NCI-H1092 treated with DMSO at 0.1 percent for 48 hours (cell line): ENCODE data around the gene SRPK1.
"Not testable (repeated sequence)": the region's sequence is repeated elsewhere in the genome, so short reads cannot be mapped to it uniquely, and the experiment has no call there.

Source experiments
- DNase-seq: peaks from one replicate; lab custom pipeline; 2025; lab: John Stamatoyannopoulos, UW

Gene SRPK1

DNA sequence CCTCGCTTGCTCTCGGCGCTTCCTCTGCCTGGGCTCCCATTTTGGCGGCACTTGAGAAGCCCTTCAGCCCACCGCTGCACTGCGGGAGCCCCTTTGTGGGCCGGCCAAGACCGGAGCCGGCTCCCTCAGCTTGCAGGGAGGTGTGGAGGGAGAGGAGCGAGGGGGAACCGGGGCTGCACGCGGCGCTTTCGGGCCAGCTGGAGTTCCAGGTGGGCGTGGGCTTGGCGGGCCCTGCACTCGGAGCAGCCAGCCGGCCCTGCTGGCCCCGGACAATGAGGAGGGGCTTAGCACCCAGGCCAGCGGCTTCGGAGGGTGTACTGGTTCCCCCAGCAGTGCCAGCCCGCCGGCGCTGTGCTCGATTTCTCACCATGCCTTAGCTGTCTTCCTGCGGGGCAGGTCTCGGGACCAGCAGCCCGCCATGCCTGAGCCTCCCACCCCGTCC lies 10.2 kb upstream of the SRPK1 start:
- DNase-seq: peak; percentile 12

DNA sequence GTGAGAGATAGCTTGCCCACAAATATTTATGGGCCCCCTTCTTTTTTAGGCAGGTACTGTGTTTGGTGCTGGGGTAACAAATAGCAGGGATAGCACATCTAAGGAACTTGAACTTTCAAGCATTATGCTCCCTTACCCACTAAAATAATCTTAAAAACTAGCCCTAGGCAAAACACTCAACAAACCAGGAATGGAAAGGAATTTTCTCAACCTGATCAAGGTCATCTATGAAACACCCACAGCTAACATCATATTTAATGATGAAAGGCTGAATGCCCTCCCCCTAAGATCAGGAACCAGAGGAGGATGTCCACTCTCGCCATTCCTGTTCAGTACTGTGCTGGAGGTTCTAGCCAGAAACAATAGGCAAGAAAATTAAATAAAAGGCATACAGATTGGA lies 8.7 kb upstream of the SRPK1 start:
- no peak for DNase-seq

DNA sequence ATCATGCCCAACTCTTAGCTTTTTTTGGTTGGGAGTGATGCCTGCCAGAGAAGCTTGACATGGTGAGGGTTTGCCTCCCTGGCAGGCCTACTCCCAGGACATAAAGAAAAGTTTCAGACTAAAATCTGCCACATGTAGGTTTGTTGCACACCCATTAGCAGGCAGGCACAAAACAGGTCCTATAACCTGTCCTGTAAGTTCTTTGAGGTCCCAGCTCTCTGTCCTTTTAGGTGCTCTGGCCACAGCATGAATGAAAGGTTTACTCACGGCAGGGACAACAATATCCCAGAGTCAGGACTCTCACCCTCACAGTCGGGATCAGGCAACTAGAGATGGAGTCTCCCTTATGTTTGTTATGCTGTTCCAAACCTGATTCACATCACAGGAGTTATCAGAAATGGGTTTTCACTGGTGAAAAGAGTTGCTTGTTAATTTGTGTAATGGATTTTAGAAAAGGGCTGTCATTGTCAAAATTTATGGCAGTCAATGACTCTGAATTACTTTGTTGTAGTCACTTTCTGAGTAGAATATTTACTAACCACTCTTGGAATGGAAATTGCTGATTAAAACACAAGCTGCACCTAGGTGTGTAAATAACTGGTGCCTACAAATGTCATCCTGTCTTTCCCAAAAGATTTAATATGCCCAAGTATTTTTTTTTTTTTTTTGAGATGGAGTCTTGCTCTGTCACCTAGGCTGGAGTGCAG lies 5.8 kb upstream of the SRPK1 start:
- no peak for DNase-seq

GRCh38 chr6:35925961-35926360 lies 5.1 kb upstream of the SRPK1 start:
- no peak for DNase-seq

- no peak for DNase-seq
Observed at GRCh38 chr6:35924146-35924545, 3.2 kb upstream of the SRPK1 start.

DNA sequence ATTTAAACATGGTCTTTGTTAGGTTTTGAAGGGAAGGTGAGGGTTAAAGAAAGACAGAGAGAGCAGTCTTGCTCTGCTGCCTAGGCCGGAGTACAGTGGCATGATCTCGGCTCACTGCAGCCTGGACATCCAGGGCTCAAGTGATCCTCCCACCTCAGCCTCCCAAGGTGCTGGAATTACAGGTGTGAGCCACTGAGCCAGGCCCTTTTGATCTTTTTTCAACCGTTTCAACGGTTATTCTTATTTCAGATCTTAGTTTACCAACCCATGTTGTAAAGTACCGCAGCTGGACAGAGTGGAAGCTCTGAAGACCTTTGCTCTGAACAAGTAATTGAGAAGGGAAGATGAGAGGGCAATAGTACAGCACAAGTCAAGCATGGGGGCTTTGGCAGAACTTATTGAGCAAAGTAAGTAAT lies 1.2 kb upstream of the SRPK1 start:
- no peak for DNase-seq

DNA sequence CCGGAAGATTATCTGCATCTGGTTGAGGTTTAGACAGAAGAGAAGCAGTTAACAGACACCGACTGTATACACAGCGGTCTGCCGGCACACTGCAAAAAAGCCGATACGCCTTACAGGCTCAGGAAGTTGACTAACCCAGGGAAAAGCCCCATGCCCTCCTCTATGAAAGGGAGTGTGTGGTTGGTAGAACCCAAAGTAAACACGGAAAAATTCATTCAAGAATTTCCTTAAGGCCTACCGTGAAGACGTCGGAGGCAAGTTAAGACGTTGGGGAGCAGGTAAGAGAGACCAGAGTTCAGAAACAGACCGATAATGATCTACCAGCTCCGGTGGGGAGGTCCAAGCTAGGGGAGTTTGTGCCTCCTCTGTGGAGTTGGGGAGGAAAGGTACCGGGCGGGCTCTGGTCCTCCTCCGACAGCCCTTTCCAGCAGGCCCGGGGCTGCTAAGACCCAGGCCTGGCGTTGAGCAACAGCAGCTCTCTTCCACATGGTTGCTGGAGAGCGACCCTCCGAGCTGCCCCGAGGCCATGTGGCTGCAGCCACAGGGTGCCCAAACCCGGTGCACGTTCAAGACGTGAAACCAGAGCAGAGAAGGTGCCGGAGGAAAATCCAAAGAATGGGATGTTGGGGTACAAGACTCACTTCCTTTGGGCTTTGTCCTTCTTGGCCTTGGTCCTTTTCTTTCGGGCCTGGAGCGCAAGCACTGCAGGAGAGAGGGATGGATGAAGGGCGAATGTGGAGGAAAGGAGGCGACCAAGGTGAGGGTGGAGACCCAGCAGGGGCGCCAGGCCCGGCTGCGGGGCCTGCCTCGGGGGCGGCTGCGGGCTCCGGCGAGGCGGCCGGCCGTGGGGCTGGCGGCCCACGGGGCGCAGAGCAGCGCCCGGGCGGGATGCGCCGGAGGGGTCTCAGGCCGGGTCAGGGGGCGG lies 809 bp downstream of the SRPK1 start:
- no peak for DNase-seq

DNA sequence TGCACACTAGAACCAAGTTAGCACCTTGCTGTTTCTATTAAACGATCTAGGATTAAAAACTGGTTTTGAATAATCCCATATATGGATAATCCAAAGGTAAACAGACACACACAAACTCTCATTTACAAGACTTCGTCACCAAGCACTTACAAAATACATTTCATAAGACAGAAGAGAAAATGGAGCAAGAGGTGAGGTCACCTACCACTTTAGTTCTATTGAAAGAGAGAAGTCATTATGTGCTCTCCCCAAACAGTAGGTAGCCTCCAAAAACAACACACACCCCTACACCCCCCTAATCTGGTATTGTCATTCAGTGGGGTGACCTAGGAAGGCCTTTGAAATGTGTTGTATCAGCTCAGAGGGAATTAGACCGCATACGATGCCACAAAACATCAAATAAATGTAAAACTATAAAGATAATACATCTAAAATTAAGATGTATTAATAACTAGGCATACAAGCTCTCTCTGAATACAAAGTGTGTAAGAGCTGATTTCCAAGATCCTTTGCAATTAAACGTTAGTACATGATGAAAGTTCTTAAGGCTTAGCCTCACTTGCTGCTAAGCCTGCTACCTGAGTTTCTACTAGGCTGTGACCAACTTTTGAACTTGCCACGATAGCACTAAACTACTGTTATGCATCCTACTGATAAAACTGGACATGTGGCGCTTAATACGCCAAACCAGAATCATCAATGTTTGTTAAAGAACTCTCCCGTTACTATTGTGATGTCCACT lies 1.6 kb downstream of the SRPK1 start:
- no peak for DNase-seq

- not testable (repeated sequence) for DNase-seq
Observed at GRCh38 chr6:35916893-35917292, 4.0 kb downstream of the SRPK1 start.

GRCh38 chr6:35916056-35916455 lies 4.8 kb downstream of the SRPK1 start:
- no peak for DNase-seq

- no peak for DNase-seq
Observed at GRCh38 chr6:35914536-35914935, 6.4 kb downstream of the SRPK1 start.

- no peak for DNase-seq
Observed at GRCh38 chr6:35911871-35912653, 8.8 kb downstream of the SRPK1 start.

- not testable (repeated sequence) for DNase-seq
Observed at GRCh38 chr6:35909571-35909970, 11.3 kb downstream of the SRPK1 start.

- not testable (repeated sequence) for DNase-seq
Observed at GRCh38 chr6:35908753-35909401, 12.0 kb downstream of the SRPK1 start.

- DNase-seq: no peak
Observed at GRCh38 chr6:35907750-35908149, 13.1 kb downstream of the SRPK1 start.

- no peak for DNase-seq
Observed at GRCh38 chr6:35906499-35906846, 14.4 kb downstream of the SRPK1 start.

GRCh38 chr6:35905841-35906498 lies 14.9 kb downstream of the SRPK1 start:
- DNase-seq: no peak

DNA sequence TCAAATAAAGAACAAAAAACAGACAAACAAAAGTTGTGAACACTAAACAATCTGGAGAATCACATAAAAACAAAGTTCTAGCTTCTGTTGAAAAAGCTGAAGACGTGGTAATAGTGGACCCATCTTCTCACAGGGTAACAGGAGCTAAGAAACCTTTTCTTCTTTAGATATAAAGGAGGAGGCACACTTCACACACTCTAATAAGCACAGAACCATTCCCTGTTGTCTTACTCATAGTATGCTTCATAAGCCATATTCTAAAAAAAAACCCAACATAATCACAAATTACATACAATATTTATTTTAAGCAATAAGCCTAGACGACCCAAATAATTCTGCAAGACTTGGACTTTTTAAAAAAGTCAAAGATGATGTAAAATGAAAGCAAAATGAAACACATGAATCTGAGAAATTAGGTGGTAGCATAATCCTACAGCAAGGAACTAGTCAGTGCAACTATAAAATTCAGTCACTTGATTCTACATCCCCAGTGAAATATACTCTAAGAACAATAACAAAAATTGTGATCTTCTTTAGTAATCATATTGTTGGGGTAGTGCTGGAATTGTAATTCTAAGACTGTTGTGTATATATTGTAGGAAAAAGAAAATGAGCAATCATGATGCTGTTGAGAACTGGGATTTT lies 15.6 kb downstream of the SRPK1 start:
- no peak for DNase-seq

DNA sequence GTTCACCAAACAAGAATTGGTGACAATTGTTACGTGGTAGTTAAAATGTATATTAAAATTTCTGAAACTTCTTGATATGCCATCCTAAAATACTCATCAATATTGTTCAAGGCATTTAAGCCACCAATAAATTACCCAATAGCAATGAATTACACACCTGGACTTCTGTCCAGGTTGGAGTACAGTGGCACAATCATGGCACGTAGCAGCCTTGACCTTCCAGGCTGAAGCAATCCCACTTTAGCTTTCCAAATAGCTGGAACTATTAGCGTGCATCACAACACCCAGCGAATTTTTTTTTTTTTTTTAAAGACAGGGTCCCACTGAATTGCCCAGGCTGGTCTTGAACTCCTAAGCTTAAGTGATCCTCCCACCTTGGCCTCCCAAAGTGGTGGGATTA lies 17.2 kb downstream of the SRPK1 start:
- DNase-seq: no peak

GRCh38 chr6:35900448-35900847 lies 20.4 kb downstream of the SRPK1 start:
- DNase-seq: no peak
